Vagina (tissue), 2 donors: Measurements from ENCODE around the gene R3HDM4.

Experiments
- POLR2A ChIP-seq, 2 donors: fragments of 450-650 bp; IDR thresholded peaks; one replicate each; pipeline ENCODE4 v1.6.1; 2017; ENCODE audit warnings: antibody characterized with exemption in 2 of 2, mild to moderate bottlenecking in 2 of 2, moderate library complexity in 2 of 2
- TF ChIP-seq, protein P1 (sequence below), 3 experiments: fragments of 450-650 bp in 2 of 3; fragments of 200-600 bp in 1 of 3; sonication (generic) in 1 of 3; IDR thresholded peaks; one replicate each; pipeline ENCODE4 v1.5.1; 2017 to 2019; ENCODE audit warnings: antibody characterized with exemption in 3 of 3, mild to moderate bottlenecking in 2 of 3, moderate library complexity in 2 of 3

DNA sequence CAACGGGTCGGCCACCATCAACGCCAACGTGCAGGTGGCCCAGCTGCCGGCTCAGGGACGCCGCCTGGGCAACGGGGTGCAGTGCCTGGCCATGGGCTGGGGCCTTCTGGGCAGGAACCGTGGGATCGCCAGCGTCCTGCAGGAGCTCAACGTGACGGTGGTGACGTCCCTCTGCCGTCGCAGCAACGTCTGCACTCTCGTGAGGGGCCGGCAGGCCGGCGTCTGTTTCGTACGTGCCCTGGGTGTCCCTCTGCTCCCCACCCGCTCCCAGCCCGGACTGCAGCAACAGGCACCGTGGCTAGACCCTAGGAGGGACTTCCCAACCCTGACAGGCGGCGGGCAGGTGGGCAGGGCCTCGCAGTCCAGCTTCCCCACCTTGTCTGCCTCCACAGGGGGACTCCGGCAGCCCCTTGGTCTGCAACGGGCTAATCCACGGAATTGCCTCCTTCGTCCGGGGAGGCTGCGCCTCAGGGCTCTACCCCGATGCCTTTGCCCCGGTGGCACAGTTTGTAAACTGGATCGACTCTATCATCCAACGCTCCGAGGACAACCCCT lies 57.4 kb downstream of the R3HDM4 start:
- no peak for TF ChIP-seq POLR2A (IDR thresholded peaks at IDR 0.05)
- TF ChIP-seq, protein P1, sequence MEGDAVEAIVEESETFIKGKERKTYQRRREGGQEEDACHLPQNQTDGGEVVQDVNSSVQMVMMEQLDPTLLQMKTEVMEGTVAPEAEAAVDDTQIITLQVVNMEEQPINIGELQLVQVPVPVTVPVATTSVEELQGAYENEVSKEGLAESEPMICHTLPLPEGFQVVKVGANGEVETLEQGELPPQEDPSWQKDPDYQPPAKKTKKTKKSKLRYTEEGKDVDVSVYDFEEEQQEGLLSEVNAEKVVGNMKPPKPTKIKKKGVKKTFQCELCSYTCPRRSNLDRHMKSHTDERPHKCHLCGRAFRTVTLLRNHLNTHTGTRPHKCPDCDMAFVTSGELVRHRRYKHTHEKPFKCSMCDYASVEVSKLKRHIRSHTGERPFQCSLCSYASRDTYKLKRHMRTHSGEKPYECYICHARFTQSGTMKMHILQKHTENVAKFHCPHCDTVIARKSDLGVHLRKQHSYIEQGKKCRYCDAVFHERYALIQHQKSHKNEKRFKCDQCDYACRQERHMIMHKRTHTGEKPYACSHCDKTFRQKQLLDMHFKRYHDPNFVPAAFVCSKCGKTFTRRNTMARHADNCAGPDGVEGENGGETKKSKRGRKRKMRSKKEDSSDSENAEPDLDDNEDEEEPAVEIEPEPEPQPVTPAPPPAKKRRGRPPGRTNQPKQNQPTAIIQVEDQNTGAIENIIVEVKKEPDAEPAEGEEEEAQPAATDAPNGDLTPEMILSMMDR (IDR thresholded peaks at IDR 0.05) = no peak
